HG03108 (cell line): ENCODE data around the gene TENM3.
"Not testable (repeated sequence)": the region's sequence is repeated elsewhere in the genome, so short reads cannot be mapped to it uniquely, and the experiment has no call there.

ENCODE experiments used
- ATAC-seq: cut with Tn5 transposase; IDR thresholded peaks from one replicate; pipeline ENCODE4 v1.9.1; 2021; ENCODE audit warnings: moderate library complexity; ENCODE audit not compliant: unreplicated experiment

Gene TENM3

DNA sequence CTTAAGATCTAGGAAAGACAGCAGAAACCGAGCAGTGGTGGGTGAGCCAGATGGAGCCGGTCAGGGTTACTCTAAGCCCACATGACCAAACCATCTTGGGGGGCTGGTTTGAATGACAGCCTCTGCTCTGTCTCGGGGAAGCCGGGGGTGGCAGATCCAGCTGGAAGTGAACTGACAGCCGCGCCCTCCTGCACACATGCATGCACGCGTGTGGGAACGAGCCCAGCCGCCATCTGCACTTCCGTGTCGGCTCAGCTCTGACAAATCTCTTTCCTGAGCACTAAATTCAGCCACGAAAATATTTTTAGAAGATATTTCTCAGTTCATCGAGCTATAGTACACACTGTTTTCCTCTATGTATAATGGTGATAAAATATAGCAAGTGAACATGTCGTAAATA lies 558.4 kb downstream of the TENM3 start:
- no peak for ATAC-seq

DNA sequence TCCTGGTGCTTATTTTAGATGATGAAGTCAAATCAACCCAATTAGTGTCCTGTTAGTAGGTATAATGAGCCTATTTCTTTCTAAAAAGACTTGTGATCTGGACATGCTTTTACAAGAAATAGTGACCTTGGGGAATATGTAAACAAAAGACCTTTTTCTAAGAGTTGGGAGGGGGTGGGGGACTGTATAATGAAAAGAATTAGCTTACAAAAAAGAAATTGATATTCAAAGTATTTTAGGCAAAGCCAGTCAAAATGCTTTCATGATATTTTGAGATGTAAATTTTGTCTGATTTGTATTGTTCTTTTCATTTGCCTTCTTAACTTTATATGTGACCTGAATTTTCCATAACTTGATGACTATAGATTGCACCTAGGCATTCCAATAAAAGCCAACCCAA lies 559.4 kb downstream of the TENM3 start:
- no peak for ATAC-seq

DNA sequence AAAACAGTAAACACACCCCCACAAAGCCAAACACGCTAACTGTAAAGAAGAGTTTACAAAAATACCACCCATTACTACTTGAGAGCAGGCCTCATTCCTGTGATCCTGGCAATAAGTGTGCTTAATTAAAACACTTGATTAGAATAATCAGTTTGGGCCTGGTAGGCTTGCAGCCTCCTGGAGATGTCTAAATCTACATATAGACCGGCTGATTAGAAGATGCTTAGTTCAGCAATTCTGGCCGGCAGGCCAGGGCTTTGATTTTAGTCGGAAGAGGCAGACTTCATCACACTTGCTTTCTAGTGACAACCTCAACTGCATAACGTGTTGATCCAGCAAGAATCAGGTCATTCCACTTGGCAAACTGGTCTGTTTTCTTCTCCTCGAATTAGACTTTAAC lies 560.0 kb downstream of the TENM3 start:
- no peak for ATAC-seq

DNA sequence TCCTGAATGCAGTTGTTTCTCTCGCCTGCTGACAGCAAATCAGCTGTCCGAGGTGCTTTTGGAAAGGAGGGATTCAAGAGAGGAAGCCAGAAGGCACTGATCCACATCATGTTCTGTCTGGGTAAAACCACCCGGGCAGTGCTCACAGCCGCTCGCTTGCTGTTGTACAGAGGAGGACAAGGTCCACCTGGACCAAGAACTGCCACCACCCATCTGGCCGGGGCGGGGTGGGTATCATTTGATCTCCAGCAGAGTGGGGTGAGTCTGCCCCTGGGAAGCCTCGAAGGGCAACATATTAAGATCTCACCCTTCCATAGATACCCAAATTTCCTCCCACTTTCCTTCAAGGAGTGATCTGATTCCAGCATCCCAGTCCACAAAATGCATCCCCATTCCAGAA lies 560.9 kb downstream of the TENM3 start:
- no peak for ATAC-seq

DNA sequence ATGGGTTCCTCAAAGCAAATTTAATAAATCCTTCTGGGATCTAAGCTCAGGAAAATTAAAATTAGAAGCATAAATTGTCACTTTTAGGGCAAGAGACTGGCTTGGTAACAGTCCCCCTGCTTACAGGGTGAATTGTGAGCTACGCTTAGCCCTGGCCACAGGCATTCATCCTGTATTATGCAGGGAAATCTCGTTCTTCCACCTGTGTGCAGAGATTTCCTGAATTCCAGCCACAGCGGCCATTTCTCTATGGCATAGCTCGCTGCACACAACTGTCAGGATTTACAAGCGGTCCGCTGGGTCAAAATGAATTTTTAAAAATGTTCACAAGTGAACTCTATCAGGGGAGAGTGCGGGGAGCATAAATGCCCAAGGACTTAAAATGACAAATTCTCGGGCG lies 562.1 kb downstream of the TENM3 start:
- no peak for ATAC-seq

DNA sequence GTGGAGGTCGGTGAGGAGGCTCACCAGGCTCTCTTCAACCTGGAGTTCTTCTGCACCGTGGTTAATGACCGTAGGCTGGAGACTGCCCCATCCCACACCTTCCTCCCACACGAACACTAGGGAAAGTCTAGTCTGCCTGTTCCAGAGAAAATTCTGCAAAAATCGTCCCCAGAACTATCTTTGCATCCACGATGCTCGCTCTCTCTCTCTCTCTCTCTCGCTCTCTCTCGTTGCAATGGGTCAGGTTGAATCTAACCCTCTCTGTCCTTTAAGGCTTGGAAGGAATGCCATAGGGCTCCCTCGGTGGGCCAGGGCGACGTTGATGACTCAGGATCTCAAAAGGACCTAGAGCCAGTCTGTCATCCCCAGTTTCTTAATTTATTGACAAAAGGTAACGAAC lies 562.5 kb downstream of the TENM3 start:
- ATAC-seq = no peak

DNA sequence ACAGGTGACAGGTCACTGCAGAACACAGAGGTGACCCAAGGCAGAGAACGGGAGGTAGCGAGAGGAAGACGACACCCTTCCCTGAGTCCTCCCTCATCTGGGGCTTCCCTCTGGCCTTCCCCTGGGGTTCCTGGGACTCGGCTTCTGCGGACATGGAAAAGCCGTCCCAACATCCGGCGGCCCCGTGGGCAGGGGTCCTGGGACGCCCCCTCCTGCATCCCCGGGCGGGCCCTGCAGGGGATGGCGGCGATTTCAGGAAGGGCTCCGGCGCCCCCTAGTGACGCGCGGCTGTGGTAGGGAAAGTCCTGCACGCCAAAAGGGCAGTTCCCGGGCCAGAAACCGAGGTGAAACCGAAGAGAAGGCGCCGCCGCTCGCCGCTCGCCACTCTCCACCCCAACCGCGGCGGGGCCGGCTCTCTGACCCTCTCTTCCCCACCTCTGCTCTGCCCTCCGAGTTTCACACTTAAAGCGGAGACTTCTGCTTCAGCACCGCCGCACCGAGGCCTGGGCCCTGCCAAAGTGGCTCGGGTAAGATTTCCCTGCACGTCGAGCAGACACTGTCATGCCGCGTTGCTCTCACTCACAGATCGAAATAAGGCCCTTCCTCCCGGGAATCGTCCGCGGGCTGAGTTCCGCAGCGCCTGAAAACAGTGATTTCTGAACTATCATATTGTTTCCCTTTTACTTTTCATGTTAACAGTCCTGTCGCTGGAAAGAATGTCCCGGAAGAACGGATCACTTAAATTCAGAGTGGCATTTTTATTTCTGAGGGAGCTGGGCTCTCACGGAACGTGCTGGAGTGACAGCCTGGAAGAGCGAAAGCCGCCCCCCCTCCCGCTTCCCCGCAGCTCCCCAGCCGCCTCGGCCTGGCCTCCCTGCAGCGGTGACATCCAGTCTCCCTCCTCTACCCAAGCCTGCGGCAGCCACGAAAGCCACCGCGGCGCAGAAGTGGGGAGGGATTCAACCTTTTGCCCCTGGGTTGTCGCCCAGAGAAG lies 563.4 kb downstream of the TENM3 start:
- peak; percentile 68 for ATAC-seq

DNA sequence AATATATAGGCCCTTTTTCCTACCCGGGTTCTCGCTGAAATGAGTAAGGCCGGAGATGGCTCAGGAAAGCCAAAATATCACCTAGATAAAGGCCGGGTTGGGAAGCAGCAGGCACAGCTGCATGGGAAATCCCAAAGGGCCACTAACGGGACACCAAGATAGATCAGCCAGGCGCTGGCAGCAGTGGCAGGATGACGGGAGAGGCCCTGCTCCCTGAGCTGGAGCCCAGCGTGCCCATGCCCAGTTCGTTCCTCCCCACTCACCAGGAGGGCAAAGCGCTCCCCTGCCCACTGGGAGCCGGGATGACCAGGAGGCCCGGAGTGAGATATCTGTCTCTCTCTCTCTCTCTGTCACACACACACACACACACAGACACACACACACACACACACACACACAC lies 564.1 kb downstream of the TENM3 start:
- ATAC-seq = no peak

DNA sequence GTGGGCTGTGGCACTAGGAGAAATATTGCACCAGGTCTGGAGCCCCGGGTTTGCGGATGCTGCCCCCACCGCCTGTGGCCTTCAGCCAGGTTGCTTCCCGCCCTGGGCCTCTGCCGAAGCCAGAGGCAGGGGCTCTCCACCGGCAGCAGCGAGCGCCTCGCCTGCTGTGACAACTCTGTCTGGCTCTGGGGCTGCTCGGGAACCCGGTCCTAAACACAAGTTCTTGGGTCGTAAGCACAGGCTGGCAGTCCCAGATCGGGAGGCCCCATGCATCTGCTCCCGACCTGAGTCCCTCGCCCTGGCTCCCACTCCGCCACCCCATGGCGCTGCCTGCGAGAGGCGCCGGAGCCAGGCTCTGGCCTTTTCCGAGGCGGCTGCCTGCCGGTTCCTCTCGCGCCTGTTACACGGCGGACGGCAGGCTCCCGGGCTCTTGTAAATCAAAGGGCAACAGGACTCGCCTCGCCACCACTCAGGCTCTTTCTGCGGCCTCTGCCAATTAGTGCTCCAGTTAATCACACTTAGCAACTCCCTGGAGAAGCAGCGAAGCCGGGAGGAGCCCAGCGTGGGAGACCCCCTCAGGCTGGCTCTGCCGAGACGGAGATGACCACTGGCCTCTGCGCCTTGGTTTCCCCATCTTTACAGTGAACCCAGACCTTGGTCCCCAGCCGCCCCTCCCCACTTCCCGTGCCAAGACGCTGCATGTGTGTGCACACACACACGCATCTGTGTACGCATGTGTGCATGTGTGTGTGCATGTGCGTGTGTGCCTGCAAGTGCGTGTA lies 564.8 kb downstream of the TENM3 start:
- no peak for ATAC-seq

DNA sequence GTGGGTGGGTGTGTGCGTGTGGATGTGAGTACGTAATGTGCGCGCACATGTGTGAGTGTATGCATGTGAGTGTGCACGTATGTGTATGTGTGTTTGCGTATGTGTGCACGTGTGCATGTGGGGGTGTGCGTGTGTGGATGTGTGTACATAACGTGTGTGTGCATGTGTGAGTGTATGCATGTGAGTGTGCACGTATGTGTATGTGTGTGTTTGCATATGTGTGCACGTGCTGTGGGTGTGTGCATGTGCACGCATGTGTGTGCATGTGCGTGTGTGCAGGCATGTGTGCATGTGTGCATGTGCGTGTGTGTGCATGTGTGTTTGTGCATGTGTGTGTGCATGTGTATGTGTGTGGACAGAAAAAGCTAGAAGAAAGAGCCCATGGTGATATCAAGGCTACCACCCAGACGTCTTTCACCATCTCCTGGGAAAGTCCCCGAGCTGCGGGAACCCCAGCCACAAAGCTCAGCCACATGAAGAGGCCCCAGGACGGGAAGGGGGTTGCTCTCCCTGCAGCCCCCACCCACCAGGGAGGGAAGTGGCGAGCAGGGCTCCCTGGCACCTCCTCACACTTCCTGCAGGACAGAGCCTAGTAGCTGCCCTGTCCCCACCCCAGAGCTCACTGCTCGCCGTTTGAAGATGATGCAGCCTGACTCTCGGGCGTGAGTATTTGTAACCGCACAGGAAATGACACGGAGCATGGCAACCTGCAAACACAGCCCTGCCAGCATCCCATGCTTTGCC lies 565.6 kb downstream of the TENM3 start:
- peak; percentile 82 for ATAC-seq

DNA sequence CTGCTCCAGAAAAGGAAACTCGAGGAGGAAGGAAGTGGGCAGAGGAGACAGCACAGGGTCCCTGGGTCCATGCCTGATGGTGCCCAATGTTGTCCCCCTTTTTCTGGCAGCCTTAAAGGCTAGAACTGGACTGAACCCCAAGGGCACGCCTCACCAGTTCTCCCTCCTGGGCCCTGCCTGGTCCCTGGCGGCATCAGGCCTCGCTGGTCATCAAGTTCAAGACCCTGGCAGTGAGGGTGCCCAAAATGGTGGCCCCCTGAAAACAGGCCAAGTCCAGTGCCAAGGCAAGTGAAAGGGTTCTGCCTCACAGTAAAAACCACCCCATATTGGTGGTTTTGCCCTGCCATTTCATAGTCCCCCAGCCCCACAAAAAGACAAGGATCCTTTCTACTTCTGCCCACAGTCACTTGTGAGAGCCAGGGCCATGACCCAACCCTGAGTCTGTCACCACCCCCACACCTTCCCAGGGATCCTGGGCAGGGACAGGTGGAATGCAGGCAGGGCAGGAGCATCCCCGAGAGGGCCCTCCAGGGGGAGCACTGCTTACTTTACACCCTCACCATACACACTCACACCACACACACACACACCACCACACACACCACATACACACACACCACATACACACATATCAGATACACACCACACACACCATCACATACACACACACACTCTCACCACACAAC lies 566.4 kb downstream of the TENM3 start:
- peak; percentile 7 for ATAC-seq

DNA sequence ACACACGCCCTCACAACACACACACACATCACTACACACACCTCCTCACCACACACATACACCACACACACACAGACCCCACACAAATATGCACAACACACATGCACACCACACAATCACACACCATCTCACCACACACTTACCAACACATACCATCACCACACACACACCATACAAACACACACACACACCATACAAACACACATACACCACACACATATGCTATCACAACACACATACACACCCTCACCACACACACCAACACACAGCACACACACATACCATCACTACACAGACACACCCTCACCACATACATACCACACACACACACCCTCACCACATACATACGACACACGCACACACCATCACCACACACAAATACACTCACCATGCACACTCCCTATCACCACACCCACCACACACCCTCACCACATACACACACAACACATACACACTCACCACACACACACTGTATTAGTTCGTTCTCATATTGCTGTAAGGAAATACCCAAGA lies 567.0 kb downstream of the TENM3 start:
- no peak for ATAC-seq

DNA sequence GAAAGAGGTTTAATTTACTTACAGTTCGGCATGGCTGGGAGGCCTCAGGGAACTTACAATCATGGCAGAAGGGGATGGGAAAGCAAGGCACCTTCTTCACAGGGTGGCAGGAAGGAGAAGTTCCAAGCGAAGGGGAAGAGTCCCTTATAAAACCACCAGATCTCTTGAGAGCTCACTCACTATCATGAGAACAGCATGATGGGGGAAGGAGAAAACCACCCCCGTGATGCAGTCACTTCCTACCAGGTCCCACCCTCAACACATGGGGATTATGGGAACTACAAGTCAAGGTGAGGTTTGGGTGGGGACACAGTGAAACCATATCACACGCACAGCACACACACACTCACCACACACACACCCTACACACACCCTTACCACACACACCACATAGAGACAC lies 569.7 kb downstream of the TENM3 start:
- ATAC-seq = no peak

DNA sequence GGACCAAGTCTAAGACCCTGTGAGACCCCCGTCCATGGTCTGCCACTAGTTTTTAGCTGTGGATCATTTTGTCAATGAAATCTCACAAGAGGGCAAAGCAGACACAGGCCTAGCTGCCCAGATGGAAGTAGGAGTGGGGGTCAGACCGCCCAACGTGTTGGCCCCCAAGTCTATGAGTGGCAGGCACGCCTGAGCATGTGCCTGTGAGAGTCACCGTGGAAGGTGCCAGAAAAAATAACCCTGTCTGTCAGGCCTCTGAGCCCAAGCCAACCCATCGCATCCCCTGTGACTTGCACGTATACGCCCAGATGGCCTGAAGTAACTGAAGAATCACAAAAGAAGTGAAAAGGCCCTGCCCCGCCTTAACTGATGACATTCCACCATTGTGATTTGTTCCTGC lies 570.9 kb downstream of the TENM3 start:
- not testable (repeated sequence) for ATAC-seq

DNA sequence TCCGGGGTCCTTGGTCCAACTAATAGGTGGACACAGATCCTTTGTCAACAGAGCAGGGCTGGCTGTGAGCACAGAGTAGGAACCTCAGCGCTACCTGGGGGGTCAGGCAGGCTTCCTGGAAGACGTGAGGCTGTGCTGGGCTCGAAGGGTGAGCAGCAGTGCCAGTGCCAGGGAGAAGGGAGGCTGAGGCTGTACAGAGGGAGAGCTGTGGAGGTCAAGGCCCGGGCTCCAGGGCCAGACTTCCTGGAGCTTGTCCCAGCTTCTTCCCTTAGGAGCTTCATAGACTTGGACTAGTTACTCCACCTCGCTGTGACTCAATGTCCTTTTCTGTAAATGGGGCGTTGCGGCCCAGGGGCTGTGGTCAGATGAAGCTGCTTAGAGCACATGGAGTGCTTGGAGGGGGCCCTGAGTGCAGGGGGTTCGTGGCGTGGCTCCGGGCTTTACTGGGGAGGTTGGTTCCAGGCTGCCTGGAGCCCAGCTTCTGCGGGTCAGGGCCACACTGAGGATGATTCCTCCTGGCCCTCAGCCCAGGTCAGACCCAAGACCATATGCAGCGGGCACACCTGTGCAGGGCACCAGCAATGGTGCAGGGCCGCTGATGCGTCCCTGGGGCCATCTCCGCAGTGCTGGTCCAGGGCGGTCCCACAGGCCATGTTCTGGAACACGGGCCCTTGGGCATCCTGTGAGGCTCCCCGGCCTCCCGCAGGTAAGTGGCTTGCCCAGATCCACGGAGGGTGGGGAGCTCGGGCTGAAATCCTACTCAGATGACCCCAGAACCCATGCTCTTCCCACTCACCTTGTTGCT lies 575.9 kb downstream of the TENM3 start:
- ATAC-seq = no peak

DNA sequence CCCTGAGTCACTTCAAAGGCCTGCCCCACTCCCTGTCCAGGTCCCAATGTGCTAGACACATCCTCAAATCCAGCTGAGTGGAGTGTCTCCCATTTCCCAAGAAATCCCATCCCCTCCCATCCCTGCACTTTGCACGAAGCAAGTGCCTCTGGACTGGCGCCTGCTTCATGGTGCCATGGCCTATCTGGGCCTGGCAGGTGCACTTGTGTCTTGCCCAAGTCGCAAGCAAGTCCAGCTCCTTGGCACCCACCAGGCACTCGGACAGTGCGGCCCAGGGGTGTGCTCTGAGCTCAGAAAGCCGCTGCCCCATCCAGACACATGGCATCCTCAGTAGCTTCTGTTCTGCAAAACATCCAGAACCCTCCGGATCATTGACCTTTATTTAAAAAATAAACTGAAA lies 576.5 kb downstream of the TENM3 start:
- ATAC-seq = no peak

DNA sequence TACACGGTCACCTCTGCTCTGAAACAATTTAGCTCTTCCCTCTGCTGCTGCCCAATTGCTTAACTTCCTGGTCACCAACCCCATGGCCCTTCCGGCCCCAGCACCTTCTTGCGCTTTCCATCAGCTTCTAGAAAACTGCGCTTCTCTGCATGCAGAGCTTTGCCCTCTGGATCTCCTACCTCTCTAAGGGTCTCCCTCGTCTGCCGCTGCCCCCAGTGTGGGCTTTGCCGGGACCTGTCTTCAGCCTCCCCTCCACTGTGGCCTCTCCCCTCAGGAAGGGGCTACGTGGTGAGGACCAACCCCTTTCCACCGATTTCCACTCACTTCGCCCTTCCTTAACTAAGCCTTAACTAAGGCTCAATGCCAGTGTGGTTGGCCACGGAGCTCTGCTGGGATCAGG lies 579.4 kb downstream of the TENM3 start:
- ATAC-seq = no peak

DNA sequence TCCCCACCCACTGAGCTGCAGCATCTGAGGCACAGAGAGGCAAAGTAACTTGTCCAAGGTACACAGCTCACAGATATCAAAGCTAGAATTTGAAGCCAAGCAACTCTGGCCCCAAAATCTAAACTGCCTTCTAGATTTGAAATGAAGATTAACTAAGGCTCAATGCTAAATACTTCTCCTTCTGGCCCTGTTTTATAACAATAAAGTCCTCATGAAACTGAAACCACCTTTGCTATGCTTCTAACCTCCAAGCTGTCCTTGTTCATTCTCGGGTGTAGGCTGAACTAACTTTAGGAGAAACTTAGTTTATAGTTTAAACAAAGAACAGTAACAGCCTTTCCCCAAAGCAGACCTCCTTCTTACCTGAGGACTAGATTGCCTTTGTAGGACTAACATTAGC lies 580.4 kb downstream of the TENM3 start:
- ATAC-seq = peak; percentile 54

DNA sequence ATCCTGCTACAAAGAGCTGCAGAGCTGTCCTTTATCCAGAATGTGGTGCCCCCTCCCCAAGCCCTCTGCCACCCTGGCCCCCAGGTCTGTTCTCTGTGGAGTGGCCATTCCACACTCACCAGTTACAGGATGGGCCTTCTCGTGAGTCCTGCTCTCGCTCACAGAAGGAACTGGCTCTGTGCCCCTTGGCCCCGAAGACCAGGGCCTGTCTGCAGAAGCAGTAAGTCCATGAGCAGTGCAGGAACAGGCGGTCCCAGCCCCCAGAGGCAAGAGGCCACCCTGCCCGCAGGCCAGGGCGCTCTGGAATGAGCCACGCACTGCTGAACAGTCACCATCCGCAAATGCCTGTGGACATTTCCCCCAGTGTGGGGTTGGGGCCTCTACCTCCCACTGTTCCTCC lies 581.8 kb downstream of the TENM3 start:
- no peak for ATAC-seq

DNA sequence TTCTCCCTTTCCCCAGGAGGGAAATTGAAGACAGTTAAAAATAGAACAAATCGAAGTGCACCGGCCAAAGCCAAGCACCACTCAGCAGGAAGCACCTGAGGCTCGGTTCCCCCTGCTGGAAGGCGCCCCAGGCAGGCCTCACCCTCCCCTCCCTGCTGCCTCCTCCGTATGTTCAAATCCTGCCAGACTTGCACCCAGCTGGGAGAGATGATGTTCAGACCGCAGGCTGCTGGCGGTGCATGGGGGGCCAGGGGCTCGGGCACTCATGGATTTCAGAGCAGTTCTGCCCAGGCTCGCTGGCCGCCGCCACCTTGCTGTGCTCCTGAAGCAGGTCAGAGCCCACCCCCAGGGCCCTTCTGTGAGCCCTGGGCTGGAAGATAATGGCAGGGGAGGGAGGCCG lies 582.6 kb downstream of the TENM3 start:
- ATAC-seq = no peak
